ENCODE measurements around the gene ALG12. TPM values are rescaled to one million over a fixed set of nuclear protein-coding genes. Genes with fewer than 3 reads are reported as not detected.
A peak's percentile ranks its signal among the peaks of the same experiment; 100 is the strongest.

ALG12 gene
- total RNA-seq, 4 donors from 2014 or later, result 17.3 to 25.5 (median 22.1) TPM

- Histone ChIP-seq H3K4me3 (peak overlapping the region; percentile 53 to 70 (median 63)), H3K27me3 (no peaks in the 10 kb centered on the region), H3K4me1 (peaks cover 9 to 59% (median 38%) of the 10 kb centered on the region in 4 donors), H3K36me3 (no peaks in the 10 kb centered on the region), H3K27ac (peak overlapping the region; percentile 89 to 95 (median 90)), H3K9me3 (no peaks in the 10 kb centered on the region)
- DNase-seq, result no peak
- TF ChIP-seq POLR2A (IDR thresholded peaks at IDR 0.05) (no peak), CTCF (IDR thresholded peaks at IDR 0.05) (no peak)
Observed at GRCh38 chr22:49935561-49935960, 17.3 kb upstream of the ALG12 start.

DNA sequence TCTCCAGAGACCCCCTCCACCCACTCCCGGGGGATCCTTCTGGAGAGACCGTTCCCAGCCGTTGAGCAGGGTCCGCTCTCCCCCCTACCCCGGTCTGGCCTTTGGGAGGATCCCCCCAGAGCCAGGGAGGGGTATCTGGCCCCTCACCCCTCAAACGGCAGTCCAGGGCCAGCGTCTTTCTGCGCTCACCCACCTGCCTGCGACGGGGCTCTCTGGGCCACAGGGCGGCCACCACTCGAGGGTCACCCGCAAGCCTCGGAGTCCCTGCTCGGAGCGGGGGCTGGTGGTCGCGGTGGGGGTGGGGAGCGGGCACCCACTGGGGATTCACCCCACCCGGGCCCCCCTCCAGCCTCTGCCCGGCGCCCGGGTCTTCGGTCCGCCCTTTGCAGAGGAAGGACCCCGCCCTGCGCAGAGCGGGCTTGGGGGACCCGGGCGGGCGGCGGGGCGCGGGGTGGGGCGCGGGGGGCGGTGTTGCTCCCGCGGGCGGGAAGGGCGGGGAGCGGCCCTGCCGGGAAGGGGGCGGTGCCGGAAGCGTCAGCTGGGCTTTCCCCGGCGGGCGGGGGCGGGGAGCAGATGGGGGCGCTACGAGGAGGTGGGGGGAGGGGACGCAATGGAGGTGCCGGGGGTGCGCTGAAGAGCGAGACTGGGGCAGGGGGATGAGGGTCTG, 16.8 kb upstream of the ALG12 start:
- no peak for TF ChIP-seq POLR2A (IDR thresholded peaks at IDR 0.05)
- no peak for TF ChIP-seq CTCF (IDR thresholded peaks at IDR 0.05)
- H3K27me3 ChIP-seq, result no peaks in the 10 kb centered on the region
- no peaks in the 10 kb centered on the region for H3K36me3 ChIP-seq
- peaks cover 9 to 64% (median 44%) of the 10 kb centered on the region in 4 donors for H3K4me1 ChIP-seq
- peak; percentile 86 to 93 (median 88) for DNase-seq
- peak overlapping the region; percentile 53 to 70 (median 63) for H3K4me3 ChIP-seq
- H3K9me3 ChIP-seq, result no peaks in the 10 kb centered on the region
- peak overlapping the region; percentile 89 to 95 (median 90) for H3K27ac ChIP-seq

DNA sequence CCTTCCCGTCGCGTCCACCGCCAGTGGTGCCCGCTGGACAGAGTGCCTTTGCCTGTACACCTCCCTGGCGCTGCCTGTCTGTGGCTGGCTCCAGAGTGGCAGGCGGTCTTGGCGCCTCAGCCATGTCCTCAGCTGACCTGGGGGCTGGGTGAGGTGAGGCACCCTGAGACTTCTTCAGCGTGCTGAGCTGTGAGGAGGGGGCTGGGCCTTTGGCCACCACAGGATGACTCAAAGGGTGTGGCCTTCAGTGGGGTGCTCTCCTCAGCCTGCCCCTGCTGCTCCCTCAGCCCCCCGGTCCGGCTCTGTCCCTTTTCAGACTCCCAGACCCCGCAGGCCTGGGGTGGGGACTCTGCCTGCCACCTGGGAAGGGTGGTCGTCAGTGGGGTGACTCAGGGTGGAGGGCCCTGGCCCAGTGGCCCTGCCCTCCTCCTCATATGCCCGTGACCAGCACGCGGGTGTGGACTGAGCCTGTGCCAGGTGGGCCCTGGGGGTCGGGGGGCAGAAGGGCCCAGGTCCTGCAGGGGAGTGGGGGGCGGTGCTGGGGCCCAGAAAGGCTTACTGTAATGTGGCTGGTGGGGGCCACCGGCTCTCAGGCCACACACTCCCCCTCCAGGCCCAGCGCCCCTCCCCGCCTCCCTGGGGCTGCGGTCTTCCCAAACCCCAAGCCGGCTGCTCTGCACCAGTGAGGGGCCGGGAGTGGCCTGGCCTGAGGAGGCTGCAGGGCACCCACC, 16.1 kb upstream of the ALG12 start:
- Histone ChIP-seq H3K4me1 (peaks cover 9 to 71% (median 49%) of the 10 kb centered on the region in 4 donors), H3K4me3 (peak overlapping the region; percentile 53 to 70 (median 63))
- peak; percentile 65 to 77 (median 73) for DNase-seq

DNA sequence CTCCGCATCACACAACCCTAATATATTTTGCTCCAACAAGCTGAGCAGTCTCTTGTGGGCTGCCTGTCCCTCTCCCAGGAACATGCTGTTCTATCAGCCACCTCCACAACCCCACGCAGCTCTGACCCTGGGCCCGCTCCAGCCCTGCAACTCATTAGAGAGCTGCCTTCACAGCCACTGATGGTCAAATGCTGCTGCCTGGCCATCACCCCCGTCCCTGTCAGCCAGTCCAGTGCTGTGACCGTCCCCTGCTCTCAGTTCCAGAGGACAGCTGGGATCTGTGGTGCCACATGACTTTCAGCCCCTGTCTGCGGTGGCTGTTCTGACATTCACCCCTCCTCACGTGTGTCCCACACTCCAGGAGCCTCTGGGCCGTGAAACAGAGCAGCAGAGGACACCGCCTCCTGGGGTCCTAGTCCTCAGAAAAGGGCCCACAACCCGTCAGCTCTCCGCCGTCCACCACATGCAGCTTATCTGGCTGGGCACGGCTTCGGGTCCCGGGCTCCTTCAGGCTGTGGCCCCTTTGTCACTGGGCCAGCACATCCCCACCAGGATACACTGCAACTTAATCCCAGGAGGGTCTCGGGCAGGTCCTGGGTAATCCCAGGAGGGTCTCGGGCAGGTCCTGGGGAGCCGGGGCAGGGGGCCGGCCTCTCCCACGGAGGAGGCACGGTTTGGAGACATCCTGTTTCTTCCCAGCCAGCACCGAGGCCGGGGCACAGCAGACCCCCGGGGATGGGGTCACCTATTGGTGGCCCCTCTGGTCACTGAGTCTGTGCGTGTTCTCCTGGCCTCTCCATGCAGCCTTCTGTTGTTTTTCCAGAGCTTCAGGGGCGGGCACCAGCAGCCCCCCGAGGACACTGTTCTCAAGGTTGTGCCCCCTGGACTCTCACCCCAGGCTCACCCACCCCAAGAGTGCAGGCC, 15.3 kb upstream of the ALG12 start:
- Histone ChIP-seq H3K4me3 (no peak overlapping the region), H3K4me1 (peaks cover 9 to 75% (median 50%) of the 10 kb centered on the region in 4 donors), H3K27me3 (no peaks in the 10 kb centered on the region), H3K36me3 (no peaks in the 10 kb centered on the region), H3K27ac (peak overlapping the region; percentile 89 to 95 (median 90)), H3K9me3 (no peaks in the 10 kb centered on the region)
- DNase-seq, result peak in 1 of 3 donors; percentile 76
- TF ChIP-seq CTCF (IDR thresholded peaks at IDR 0.05), result no peak
- TF ChIP-seq POLR2A (IDR thresholded peaks at IDR 0.05), result peak in 1 of 2 donors; percentile 28

More for the DNA sequence above, 16.1 kb upstream of the ALG12 start:
- peak in 1 of 2 donors; percentile 13 for TF ChIP-seq POLR2A (IDR thresholded peaks at IDR 0.05)
- TF ChIP-seq CTCF (IDR thresholded peaks at IDR 0.05), result no peak
- no peaks in the 10 kb centered on the region for H3K36me3 ChIP-seq
- peak overlapping the region; percentile 89 to 95 (median 90) for H3K27ac ChIP-seq
- H3K9me3 ChIP-seq, result no peaks in the 10 kb centered on the region
- no peaks in the 10 kb centered on the region for H3K27me3 ChIP-seq

All from Peyer's patch (tissue), 4 donors.